ENCODE measurements around the gene SCNN1A.
"Not testable (repeated sequence)": the region's sequence is repeated elsewhere in the genome, so short reads cannot be mapped to it uniquely, and the experiment has no call there.

The SCNN1A gene

DNA sequence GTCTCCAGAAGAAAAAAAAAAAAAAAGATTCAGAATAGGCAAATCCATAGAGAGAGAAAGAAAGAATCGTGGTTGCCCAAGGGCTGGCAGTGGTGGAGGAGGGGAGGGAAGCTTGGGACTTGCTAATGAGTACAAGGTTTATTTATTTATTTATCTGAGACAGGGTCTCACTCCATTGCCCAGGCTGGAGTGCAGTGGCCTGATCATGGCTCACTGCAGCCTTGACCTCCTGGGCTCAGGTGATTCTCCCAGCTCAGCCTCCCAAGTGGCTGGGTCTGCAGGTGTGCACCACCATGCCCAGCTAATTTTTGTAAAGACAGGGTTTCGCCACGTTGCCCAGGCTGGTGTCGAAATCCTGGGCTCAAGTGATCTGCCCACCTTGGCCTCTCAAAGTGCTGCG is 23.7 kb downstream of the SCNN1A start:
- peaks cover 2% of the 10 kb centered on the region for H3K9me3 ChIP-seq (ENCODE audit: severe bottlenecking)
- no peak for DNase-seq
- H3K27ac ChIP-seq = no peak overlapping the region
- H3K27me3 ChIP-seq (ENCODE audit: insufficient read depth, low read depth, severe bottlenecking) = no peaks in the 10 kb centered on the region
- H3K4me3 ChIP-seq (ENCODE audit: low read depth, low read length) = no peak overlapping the region
- no peaks in the 10 kb centered on the region for H3K36me3 ChIP-seq
- TF ChIP-seq, protein P1, sequence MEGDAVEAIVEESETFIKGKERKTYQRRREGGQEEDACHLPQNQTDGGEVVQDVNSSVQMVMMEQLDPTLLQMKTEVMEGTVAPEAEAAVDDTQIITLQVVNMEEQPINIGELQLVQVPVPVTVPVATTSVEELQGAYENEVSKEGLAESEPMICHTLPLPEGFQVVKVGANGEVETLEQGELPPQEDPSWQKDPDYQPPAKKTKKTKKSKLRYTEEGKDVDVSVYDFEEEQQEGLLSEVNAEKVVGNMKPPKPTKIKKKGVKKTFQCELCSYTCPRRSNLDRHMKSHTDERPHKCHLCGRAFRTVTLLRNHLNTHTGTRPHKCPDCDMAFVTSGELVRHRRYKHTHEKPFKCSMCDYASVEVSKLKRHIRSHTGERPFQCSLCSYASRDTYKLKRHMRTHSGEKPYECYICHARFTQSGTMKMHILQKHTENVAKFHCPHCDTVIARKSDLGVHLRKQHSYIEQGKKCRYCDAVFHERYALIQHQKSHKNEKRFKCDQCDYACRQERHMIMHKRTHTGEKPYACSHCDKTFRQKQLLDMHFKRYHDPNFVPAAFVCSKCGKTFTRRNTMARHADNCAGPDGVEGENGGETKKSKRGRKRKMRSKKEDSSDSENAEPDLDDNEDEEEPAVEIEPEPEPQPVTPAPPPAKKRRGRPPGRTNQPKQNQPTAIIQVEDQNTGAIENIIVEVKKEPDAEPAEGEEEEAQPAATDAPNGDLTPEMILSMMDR (IDR thresholded peaks at IDR 0.05; ENCODE audit: low read depth, low read length) = no peak

DNA sequence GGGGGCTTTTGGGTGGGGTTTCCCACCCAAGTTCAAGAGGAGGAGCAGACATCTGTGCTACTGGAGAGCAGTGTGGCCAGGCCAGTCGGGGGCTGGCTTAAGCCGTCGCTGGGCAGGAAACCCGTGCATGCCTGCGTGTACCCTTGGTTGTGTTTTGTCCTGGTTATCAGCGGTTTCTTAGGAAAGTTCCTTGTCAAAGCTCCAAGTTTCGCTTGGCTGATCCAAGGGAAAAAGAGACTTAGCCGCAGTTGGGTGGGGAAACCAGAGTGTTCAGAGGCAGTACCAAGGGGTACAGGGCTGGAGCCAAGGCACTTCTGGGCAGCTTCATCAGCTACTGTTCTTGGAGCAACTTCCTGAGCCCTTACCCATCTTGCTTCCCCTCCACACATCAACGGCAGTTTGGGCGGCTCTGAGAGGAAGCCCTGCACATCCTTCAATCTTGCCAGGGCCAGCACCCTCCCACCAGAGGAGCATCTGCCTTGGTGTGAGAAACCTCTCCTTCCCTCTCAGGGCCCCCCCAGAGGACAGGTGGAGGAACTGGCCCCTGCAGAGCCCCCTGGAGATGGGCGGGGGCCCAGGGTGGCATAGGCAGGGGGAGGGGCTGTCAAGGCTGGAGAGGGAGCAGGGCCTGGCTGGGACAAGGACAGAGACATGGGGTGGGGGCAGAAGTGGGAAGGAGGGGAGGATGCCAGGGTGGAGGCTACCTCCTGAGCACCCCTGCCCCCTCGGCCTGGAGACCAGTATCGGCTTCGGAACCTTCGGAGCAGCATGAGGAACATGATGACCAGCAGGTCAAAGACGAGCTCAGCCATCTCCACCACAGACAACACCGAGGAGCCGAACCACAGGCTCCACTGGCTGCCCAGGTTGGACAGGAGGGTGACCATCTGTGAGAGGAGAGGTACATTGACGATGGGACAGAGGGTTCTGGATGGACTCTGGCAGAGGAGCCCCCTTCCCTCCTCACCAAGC is 27.7 kb downstream of the SCNN1A start:
- TF ChIP-seq, protein P1 (IDR thresholded peaks at IDR 0.05; ENCODE audit: low read depth, low read length) = no peak
- Histone ChIP-seq H3K27me3 (ENCODE audit: insufficient read depth, low read depth, severe bottlenecking) (no peaks in the 10 kb centered on the region), H3K4me3 (ENCODE audit: low read depth, low read length) (no peak overlapping the region), H3K27ac (no peak overlapping the region), H3K9me3 (ENCODE audit: severe bottlenecking) (peaks cover 2% of the 10 kb centered on the region), H3K36me3 (no peaks in the 10 kb centered on the region)
- no peak for DNase-seq

DNA sequence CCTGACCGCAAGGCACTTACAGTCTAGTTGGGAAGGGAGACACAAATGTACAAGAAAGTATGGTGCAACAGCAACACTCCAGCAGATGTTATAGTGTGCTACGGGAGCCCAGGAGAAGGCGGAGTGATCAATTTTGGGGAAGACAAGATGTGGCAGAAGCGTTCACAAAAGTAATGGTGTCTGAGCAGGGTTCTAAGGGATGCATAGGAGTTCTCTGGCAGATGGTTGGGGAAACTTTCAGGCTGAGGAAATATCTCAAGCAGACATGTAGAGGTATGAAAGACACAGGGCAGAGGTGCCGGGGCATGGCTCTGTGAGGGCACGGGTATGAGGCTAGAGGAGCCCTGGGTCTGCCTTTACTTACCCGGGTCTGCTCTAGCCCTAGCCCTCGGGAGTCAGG is 28.4 kb downstream of the SCNN1A start:
- peaks cover 2% of the 10 kb centered on the region for H3K9me3 ChIP-seq (ENCODE audit: severe bottlenecking)
- H3K27ac ChIP-seq = no peak overlapping the region
- H3K27me3 ChIP-seq (ENCODE audit: insufficient read depth, low read depth, severe bottlenecking) = no peaks in the 10 kb centered on the region
- no peak overlapping the region for H3K4me3 ChIP-seq (ENCODE audit: low read depth, low read length)
- TF ChIP-seq, protein P1 (IDR thresholded peaks at IDR 0.05; ENCODE audit: low read depth, low read length) = no peak
- no peak for DNase-seq
- no peaks in the 10 kb centered on the region for H3K36me3 ChIP-seq

DNA sequence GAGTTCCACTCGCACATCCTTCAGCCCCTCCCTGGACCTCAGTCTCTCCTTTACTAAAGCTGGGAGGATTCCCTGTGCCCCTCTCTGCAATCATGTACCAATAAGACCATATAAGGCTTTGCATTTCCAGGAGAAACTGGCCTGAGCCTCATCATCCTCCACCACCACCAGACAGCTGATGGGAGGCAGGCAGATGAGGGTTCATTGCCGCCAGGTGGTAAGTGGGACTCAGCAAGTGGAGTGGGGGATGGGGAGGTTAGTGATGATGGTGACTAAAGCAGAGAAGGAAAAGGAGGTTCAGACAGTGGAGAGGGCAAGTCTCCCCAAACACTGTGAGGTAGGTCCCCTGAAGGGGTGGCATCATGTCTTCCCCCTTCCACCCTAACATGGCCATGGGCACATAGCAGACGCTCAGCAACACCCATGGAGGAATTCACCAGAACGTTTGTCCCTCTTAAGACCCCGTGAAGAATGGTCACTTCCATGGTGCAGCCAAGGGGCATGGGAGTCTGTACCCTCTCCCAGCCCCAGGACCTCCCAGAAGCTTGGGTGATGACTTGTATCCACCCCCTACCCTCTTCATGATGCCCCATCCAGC is 29.0 kb downstream of the SCNN1A start:
- TF ChIP-seq, protein P1 (IDR thresholded peaks at IDR 0.05; ENCODE audit: low read depth, low read length) = no peak
- Histone ChIP-seq H3K9me3 (ENCODE audit: severe bottlenecking) (peaks cover 2% of the 10 kb centered on the region), H3K27ac (no peak overlapping the region)

DNA sequence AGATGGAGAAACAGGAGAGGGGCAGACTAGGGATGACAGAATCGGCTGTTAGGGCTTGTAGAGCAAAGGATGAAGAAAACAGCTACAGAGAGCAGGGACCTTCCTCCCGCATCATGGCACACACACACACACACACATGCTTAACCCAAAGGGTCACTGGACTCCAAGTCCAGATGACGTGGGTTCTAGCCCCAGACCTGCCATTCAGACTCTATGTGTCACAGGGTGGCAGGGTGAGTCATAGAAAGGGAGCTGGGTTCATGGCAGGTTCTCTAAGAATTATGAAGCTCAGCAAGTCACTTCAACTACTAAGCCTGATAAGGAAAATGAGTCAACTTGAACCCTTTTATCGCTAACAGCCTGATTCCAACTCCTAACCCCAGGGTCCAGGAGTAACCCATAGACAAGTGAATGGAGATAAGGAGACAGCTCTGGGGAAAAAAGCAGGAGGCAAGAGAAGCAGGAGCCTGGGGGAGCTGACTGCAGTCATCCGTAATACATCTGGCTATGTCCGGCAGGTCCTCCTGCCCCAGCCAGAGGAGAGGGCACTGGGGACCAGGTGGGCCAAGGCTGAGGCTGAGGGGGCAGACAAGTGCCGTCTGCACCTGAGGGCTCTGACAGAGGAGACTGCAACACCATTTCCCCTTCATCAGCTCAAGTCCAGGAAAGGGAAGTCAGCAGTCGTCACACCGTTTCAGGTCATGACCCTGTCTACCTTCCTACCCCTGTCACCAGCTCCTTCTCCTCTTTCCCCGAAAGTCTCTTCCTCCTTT is 29.9 kb downstream of the SCNN1A start:
- Histone ChIP-seq H3K36me3 (no peaks in the 10 kb centered on the region), H3K27me3 (ENCODE audit: insufficient read depth, low read depth, severe bottlenecking) (no peaks in the 10 kb centered on the region), H3K9me3 (ENCODE audit: severe bottlenecking) (peaks cover 2% of the 10 kb centered on the region), H3K4me3 (ENCODE audit: low read depth, low read length) (no peak overlapping the region), H3K27ac (no peak overlapping the region)
- TF ChIP-seq, protein P1 (IDR thresholded peaks at IDR 0.05; ENCODE audit: low read depth, low read length) = no peak
- no peak for DNase-seq

More for the DNA sequence above, 29.0 kb downstream of the SCNN1A start:
- Histone ChIP-seq H3K4me3 (ENCODE audit: low read depth, low read length) (no peak overlapping the region), H3K27me3 (ENCODE audit: insufficient read depth, low read depth, severe bottlenecking) (no peaks in the 10 kb centered on the region), H3K36me3 (no peaks in the 10 kb centered on the region)
- DNase-seq = no peak

DNA sequence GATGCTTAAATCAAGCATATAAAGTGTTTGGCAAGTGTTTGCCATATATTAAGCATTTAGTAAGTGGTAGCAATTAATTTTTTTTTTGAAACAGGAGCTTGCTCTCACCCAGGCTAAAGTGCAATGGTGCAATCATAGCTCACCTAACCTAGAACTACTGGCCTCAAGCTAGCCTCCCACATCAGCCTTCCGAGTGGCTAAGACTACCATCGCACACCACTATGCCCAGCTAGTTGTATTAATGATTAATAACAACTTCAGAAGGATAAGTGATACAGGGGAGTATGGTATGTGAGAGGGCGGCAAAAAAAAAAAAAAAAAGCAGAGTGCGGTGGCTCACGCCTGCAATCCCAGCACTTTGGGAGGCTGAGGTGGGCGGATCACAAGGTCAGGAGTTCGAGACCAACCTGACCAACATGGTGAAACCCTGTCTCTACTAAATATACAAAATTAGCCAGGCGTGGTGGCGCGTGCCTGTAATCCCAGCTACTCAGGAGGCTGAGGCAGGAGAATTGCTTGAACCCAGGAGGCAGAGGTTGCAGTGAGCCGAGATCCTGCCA is 31.2 kb downstream of the SCNN1A start:
- DNase-seq; H3K36me3 ChIP-seq; H3K4me3 ChIP-seq (ENCODE audit: low read depth, low read length); H3K27me3 ChIP-seq (ENCODE audit: insufficient read depth, low read depth, severe bottlenecking); H3K9me3 ChIP-seq (ENCODE audit: severe bottlenecking); H3K27ac ChIP-seq: not testable (repeated sequence)

Data from WERI-Rb-1 (cell line).